ENCODE data around the gene SMIM24.
"Not testable (repeated sequence)": the region's sequence is repeated elsewhere in the genome, so short reads cannot be mapped to it uniquely, and the experiment has no call there.

The SMIM24 gene

GRCh38 chr19:3480383-3481091, at the start of gene SMIM24:
Gene SMIM24, minus strand, starts transcription at chr19:3480525. Its CDS starts 62 bp downstream, at chr19:3480463.
- no peak for DNase-seq
- Histone ChIP-seq H3K27ac (ENCODE audit: low read length) (no peak within 1 kb of the TSS), H3K9ac (ENCODE audit: low read length) (no peak within 1 kb of the TSS), H3F3A (ENCODE audit: insufficient read depth, low read length) (no peaks in the 10 kb centered on the region), H3K4me2 (ENCODE audit: low read depth, low read length) (no peak within 1 kb of the TSS), H3K27me3 (replicated peaks; ENCODE audit: insufficient read depth, low read length) (peaks cover 81% of the 10 kb centered on the region), H3K9me3 (replicated peaks; ENCODE audit: insufficient read depth, low read length) (no peaks in the 10 kb centered on the region), H3K79me2 (ENCODE audit: low read length) (no peaks in the 10 kb centered on the region), H3K4me3 (ENCODE audit: low read length) (no peak within 1 kb of the TSS), H4K20me1 (ENCODE audit: insufficient read depth, low read length) (no peaks in the 10 kb centered on the region), H3K4me1 (ENCODE audit: low read length) (no peaks in the 10 kb centered on the region), H3K36me3 (replicated peaks; ENCODE audit: insufficient read depth, low read length) (no peaks in the 10 kb centered on the region), H3K9me2 (replicated peaks; ENCODE audit: insufficient read depth, low read length) (no peaks in the 10 kb centered on the region), H2AFZ (ENCODE audit: low read length) (no peak within 1 kb of the TSS)
- TF ChIP-seq EZH2phosphoT487 (IDR thresholded peaks at IDR 0.05; ENCODE audit: low read length) (no peak), EZH2 (optimal IDR thresholded peaks at IDR 0.05; ENCODE audit: low read depth, low read length) (no peak), CTCF (IDR thresholded peaks at IDR 0.05; ENCODE audit: low read length) (no peak)

- H3K4me1 ChIP-seq (ENCODE audit: low read length); H3K4me3 ChIP-seq (ENCODE audit: low read length); H3K9me3 ChIP-seq (replicated peaks; ENCODE audit: insufficient read depth, low read length); H4K20me1 ChIP-seq (ENCODE audit: insufficient read depth, low read length); H2AFZ ChIP-seq (ENCODE audit: low read length); H3K4me2 ChIP-seq (ENCODE audit: low read depth, low read length); H3K27me3 ChIP-seq (replicated peaks; ENCODE audit: insufficient read depth, low read length); H3K9ac ChIP-seq (ENCODE audit: low read length); H3F3A ChIP-seq (ENCODE audit: insufficient read depth, low read length); H3K79me2 ChIP-seq (ENCODE audit: low read length); DNase-seq; H3K9me2 ChIP-seq (replicated peaks; ENCODE audit: insufficient read depth, low read length); H3K36me3 ChIP-seq (replicated peaks; ENCODE audit: insufficient read depth, low read length); H3K27ac ChIP-seq (ENCODE audit: low read length): not testable (repeated sequence)
These were observed 49.0 kb upstream of the SMIM24 start for GRCh38 chr19:3529299-3529698.

GRCh38 chr19:3528539-3529211, 48.4 kb upstream of the SMIM24 start:
- H3K79me2 ChIP-seq (ENCODE audit: low read length): no peaks in the 10 kb centered on the region
- no peaks in the 10 kb centered on the region for H3K9me2 ChIP-seq (replicated peaks; ENCODE audit: insufficient read depth, low read length)
- TF ChIP-seq CTCF (IDR thresholded peaks at IDR 0.05; ENCODE audit: low read length) (no peak), EZH2 (optimal IDR thresholded peaks at IDR 0.05; ENCODE audit: low read depth, low read length) (no peak), EZH2phosphoT487 (IDR thresholded peaks at IDR 0.05; ENCODE audit: low read length) (no peak)
- no peaks in the 10 kb centered on the region for H3K36me3 ChIP-seq (replicated peaks; ENCODE audit: insufficient read depth, low read length)
- no peaks in the 10 kb centered on the region for H3K27me3 ChIP-seq (replicated peaks; ENCODE audit: insufficient read depth, low read length)
- H3K4me3 ChIP-seq (ENCODE audit: low read length): no peak overlapping the region
- H2AFZ ChIP-seq (ENCODE audit: low read length): no peak overlapping the region
- H3K4me1 ChIP-seq (ENCODE audit: low read length): no peaks in the 10 kb centered on the region
- no peak overlapping the region for H3K4me2 ChIP-seq (ENCODE audit: low read depth, low read length)
- H3K9ac ChIP-seq (ENCODE audit: low read length): no peak overlapping the region
- H3K27ac ChIP-seq (ENCODE audit: low read length): no peak overlapping the region
- H3F3A ChIP-seq (ENCODE audit: insufficient read depth, low read length): no peaks in the 10 kb centered on the region
- DNase-seq: no peak
- H3K9me3 ChIP-seq (replicated peaks; ENCODE audit: insufficient read depth, low read length): no peaks in the 10 kb centered on the region
- H4K20me1 ChIP-seq (ENCODE audit: insufficient read depth, low read length): no peaks in the 10 kb centered on the region

DNA sequence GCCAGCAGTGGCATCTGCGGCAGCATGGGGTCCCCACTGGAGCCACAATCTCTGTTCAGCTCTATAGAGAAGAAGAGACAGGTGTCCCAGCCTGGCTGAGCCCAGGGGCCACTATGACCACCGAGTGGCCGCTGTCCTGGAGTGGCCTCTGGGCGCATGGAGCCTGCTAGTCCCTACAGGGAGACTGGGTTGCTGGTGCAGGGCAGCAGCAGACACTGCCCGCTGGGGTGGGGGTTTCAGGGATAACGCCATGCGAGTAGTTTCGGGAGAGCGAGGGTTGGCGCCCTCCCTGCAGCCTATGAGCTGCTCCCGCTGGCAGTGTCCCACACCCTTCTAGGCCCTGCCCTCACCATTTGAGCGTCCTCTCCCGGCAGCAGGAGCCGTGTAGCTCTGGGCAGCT, 47.8 kb upstream of the SMIM24 start:
- Histone ChIP-seq H3K9ac (ENCODE audit: low read length) (no peak overlapping the region), H3K4me1 (ENCODE audit: low read length) (no peaks in the 10 kb centered on the region), H3K9me2 (replicated peaks; ENCODE audit: insufficient read depth, low read length) (no peaks in the 10 kb centered on the region)

More for the DNA sequence above, 47.8 kb upstream of the SMIM24 start:
- Histone ChIP-seq H4K20me1 (ENCODE audit: insufficient read depth, low read length) (no peaks in the 10 kb centered on the region), H3F3A (ENCODE audit: insufficient read depth, low read length) (no peaks in the 10 kb centered on the region), H3K79me2 (ENCODE audit: low read length) (peaks cover 4% of the 10 kb centered on the region; the same call in 1 of the 2 replicates), H3K27me3 (replicated peaks; ENCODE audit: insufficient read depth, low read length) (no peaks in the 10 kb centered on the region), H3K9me3 (replicated peaks; ENCODE audit: insufficient read depth, low read length) (no peaks in the 10 kb centered on the region), H3K4me3 (ENCODE audit: low read length) (no peak overlapping the region), H3K4me2 (ENCODE audit: low read depth, low read length) (no peak overlapping the region), H3K27ac (ENCODE audit: low read length) (no peak overlapping the region), H3K36me3 (replicated peaks; ENCODE audit: insufficient read depth, low read length) (no peaks in the 10 kb centered on the region), H2AFZ (ENCODE audit: low read length) (no peak overlapping the region)
- DNase-seq: no peak
- TF ChIP-seq CTCF (IDR thresholded peaks at IDR 0.05; ENCODE audit: low read length) (no peak), EZH2phosphoT487 (IDR thresholded peaks at IDR 0.05; ENCODE audit: low read length) (no peak), EZH2 (optimal IDR thresholded peaks at IDR 0.05; ENCODE audit: low read depth, low read length) (no peak)
